ENCODE results near the gene MAGI1.

- no peak for TF ChIP-seq RARB (CRISPR knock-in tag; IDR thresholded peaks at IDR 0.05)
- TF ChIP-seq, protein P1, sequence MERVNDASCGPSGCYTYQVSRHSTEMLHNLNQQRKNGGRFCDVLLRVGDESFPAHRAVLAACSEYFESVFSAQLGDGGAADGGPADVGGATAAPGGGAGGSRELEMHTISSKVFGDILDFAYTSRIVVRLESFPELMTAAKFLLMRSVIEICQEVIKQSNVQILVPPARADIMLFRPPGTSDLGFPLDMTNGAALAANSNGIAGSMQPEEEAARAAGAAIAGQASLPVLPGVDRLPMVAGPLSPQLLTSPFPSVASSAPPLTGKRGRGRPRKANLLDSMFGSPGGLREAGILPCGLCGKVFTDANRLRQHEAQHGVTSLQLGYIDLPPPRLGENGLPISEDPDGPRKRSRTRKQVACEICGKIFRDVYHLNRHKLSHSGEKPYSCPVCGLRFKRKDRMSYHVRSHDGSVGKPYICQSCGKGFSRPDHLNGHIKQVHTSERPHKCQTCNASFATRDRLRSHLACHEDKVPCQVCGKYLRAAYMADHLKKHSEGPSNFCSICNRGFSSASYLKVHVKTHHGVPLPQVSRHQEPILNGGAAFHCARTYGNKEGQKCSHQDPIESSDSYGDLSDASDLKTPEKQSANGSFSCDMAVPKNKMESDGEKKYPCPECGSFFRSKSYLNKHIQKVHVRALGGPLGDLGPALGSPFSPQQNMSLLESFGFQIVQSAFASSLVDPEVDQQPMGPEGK (CRISPR knock-in tag; IDR thresholded peaks at IDR 0.05; ENCODE audit: borderline replicate concordance) = no peak
- TF ChIP-seq ISL1 (CRISPR knock-in tag; IDR thresholded peaks at IDR 0.05) = no peak
- no peak for TF ChIP-seq ZNF70 (CRISPR knock-in tag; IDR thresholded peaks at IDR 0.05)
- TF ChIP-seq GLIS3 (CRISPR knock-in tag; IDR thresholded peaks at IDR 0.05) = no peak
- TF ChIP-seq CSDC2 (CRISPR knock-in tag; IDR thresholded peaks at IDR 0.05) = no peak
Observed at GRCh38 chr3:65739901-65740541, 298.7 kb downstream of the MAGI1 start.
